GM23248 (cell line): ENCODE measurements around the gene CLDN19.

Source experiments
- EZH2 ChIP-seq: fragments of 200-600 bp; sonication (generic); IDR thresholded peaks from 2 replicates; pipeline ENCODE4 v1.6.1; 2018; ENCODE audit warnings: antibody characterized with exemption, mild to moderate bottlenecking; ENCODE audit not compliant: insufficient read depth, poor library complexity, severe bottlenecking
- EZH2phosphoT487 ChIP-seq: fragments of 200-600 bp; sonication (generic); IDR thresholded peaks from 2 replicates; pipeline ENCODE4 v1.6.1; 2018; ENCODE audit warnings: antibody characterized with exemption, moderate library complexity, mild to moderate bottlenecking, low read depth; ENCODE audit not compliant: insufficient read depth

- no peak for TF ChIP-seq EZH2
- TF ChIP-seq EZH2phosphoT487, result no peak
These were observed 41.8 kb downstream of the CLDN19 start for GRCh38 chr1:42698081-42698813.
